H1 (cell line): ENCODE results near the gene NKPD1. TPM values are rescaled to one million over a fixed set of nuclear protein-coding genes. Genes with fewer than 3 reads are reported as not detected.

Experiments
- CTCF ChIA-PET: fragments of 300-600 bp; sonication (Branson Sonifier 250); formaldehyde crosslinking; loops from one replicate; lab custom pipeline; 2021; ENCODE audit not compliant: partially characterized antibody; lab: Charles Lee
- POLR2A ChIA-PET: fragments of 300-600 bp; sonication (Branson Sonifier 250); formaldehyde crosslinking; loops from one replicate; lab custom pipeline; 2021; ENCODE audit warnings: inconsistent platforms; ENCODE audit not compliant: partially characterized antibody; lab: Charles Lee
- DNase-seq, 2 experiments: peaks; one replicate each; pipeline versions ENCODE4 v3.0.0 to v3.0.0-alpha.2; 2010 to 2022; ENCODE audit warnings: low spot score in 2 of 2, low read depth in 1 of 2, mixed read lengths in 1 of 2
- FAIRE-seq: peaks from 2 replicates; lab custom pipeline; 2011; peaks lifted over from hg19 to GRCh38; lab: Jason Lieb, UNC
- H2AFZ ChIP-seq: 2 replicates; pipeline ENCODE4 v1.8.1; 2012; ENCODE audit warnings: low read length, inconsistent platforms
- H2AK5ac ChIP-seq: 2 replicates; pipeline ENCODE4 v1.6.1; 2013; ENCODE audit warnings: low read depth, low read length
- H2BK120ac ChIP-seq: replicated peaks from 2 replicates; pipeline ENCODE3; 2013; ENCODE audit warnings: low read depth, low read length, inconsistent platforms
- H2BK12ac ChIP-seq: 2 replicates; pipeline ENCODE4 v1.6.1; 2013; ENCODE audit warnings: low read depth, low read length
- H2BK15ac ChIP-seq: 2 replicates; pipeline ENCODE4 v1.6.1; 2013; ENCODE audit warnings: low read length
- H2BK20ac ChIP-seq: 2 replicates; pipeline ENCODE4 v1.6.1; 2013; ENCODE audit warnings: low read length
- H2BK5ac ChIP-seq: 2 replicates; pipeline ENCODE4 v1.6.1; 2013; ENCODE audit warnings: low read depth, low read length
- H3K14ac ChIP-seq: 2 replicates; pipeline ENCODE4 v1.6.1; 2013; ENCODE audit warnings: inconsistent platforms; ENCODE audit not compliant: insufficient read length
- H3K18ac ChIP-seq: 2 replicates; pipeline ENCODE4 v1.6.1; 2013; ENCODE audit warnings: low read length; ENCODE audit errors: extremely low read depth
- H3K23ac ChIP-seq: 2 replicates; pipeline ENCODE4 v1.6.1; 2013; ENCODE audit warnings: inconsistent platforms; ENCODE audit not compliant: insufficient read length
- H3K23me2 ChIP-seq: 2 replicates; pipeline ENCODE4 v1.6.1; 2013; ENCODE audit warnings: low read depth, low read length
- H3K27ac ChIP-seq: 2 replicates; pipeline ENCODE4 v1.6.1; 2011; ENCODE audit warnings: low read depth, low read length, inconsistent platforms
- H3K27me3 ChIP-seq, 4 experiments: replicated peaks in 1 of 4; 1 replicate in 1 of 4; 2 replicates in 3 of 4; pipeline versions ENCODE4 v1.6.1 to v1.8.1; 2011 to 2013; ENCODE audit warnings: low read length in 3 of 4, mild to moderate bottlenecking in 3 of 4, inconsistent platforms in 2 of 4, mixed read lengths in 2 of 4, moderate library complexity in 1 of 4; ENCODE audit not compliant: control insufficient read depth in 3 of 4, insufficient read depth in 3 of 4; ENCODE audit errors: extremely low read depth in 1 of 4
- H3K36me3 ChIP-seq, 4 experiments: 2 replicates each; pipeline versions ENCODE4 v1.6.1 to v1.8.1; 2011 to 2013; ENCODE audit warnings: mild to moderate bottlenecking in 4 of 4, low read length in 3 of 4, moderate library complexity in 2 of 4, control low read depth in 1 of 4, inconsistent platforms in 1 of 4; ENCODE audit not compliant: insufficient read depth in 4 of 4, control insufficient read depth in 2 of 4
- H3K4ac ChIP-seq: replicated peaks from 2 replicates; pipeline ENCODE3; 2013; ENCODE audit warnings: low read length, low read depth, mixed read lengths, inconsistent platforms; ENCODE audit not compliant: insufficient read length
- H3K4me1 ChIP-seq, 4 experiments: replicated peaks in 1 of 4; 1 replicate in 1 of 4; 2 replicates in 3 of 4; pipeline versions ENCODE4 v1.6.1 to v1.8.1; 2011 to 2013; ENCODE audit warnings: low read length in 3 of 4, inconsistent platforms in 2 of 4, mixed read lengths in 1 of 4; ENCODE audit not compliant: insufficient read depth in 4 of 4, control insufficient read depth in 3 of 4
- H3K4me2 ChIP-seq, 2 experiments: 2 replicates each; pipeline versions ENCODE4 v1.6.1 to v1.8.1; 2011 to 2013; ENCODE audit warnings: low read depth in 2 of 2, low read length in 2 of 2, control low read depth in 1 of 2, inconsistent platforms in 1 of 2, mild to moderate bottlenecking in 1 of 2; ENCODE audit not compliant: insufficient read depth in 1 of 2
- H3K4me3 ChIP-seq, 4 experiments: fragments of 200-600, 300-600 bp in 1 of 4; sonication (generic), shearing (Covaris generic), sonication (Bioruptor Twin) in 1 of 4; 2 replicates each; pipeline versions ENCODE4 v1.5.1 to v1.8.1; 2011 to 2016; ENCODE audit warnings: low read length in 4 of 4, low read depth in 3 of 4, control low read depth in 2 of 4, inconsistent platforms in 2 of 4, mild to moderate bottlenecking in 2 of 4, mixed read lengths in 1 of 4, moderate library complexity in 1 of 4; ENCODE audit not compliant: insufficient read depth in 2 of 4; ENCODE audit errors: extremely low read depth in 1 of 4
- H3K56ac ChIP-seq: replicated peaks from 2 replicates; pipeline ENCODE3; 2013; ENCODE audit warnings: low read depth, mild to moderate bottlenecking, mixed read lengths, low read length, inconsistent platforms; ENCODE audit not compliant: insufficient read length
- H3K79me1 ChIP-seq: 2 replicates; pipeline ENCODE4 v1.6.1; 2013; ENCODE audit warnings: low read depth, low read length, control low read depth
- H3K79me2 ChIP-seq, 2 experiments: 2 replicates each; pipeline versions ENCODE4 v1.6.1 to v1.8.1; 2012 to 2013; ENCODE audit warnings: low read length in 2 of 2, mild to moderate bottlenecking in 2 of 2, inconsistent platforms in 1 of 2; ENCODE audit not compliant: insufficient read depth in 2 of 2, control insufficient read depth in 1 of 2
- H3K9ac ChIP-seq, 4 experiments: replicated peaks in 1 of 4; 1 replicate in 1 of 4; 2 replicates in 3 of 4; pipeline versions ENCODE4 v1.6.1 to v1.8.1; 2011 to 2013; ENCODE audit warnings: low read depth in 3 of 4, low read length in 3 of 4, control low read depth in 2 of 4, mild to moderate bottlenecking in 2 of 4, moderate library complexity in 2 of 4, inconsistent platforms in 1 of 4; ENCODE audit errors: extremely low read depth in 1 of 4
- H3K9me3 ChIP-seq, 2 experiments: 2 replicates each; pipeline versions ENCODE4 v1.6.1 to v1.8.1; 2012 to 2013; ENCODE audit warnings: mild to moderate bottlenecking in 2 of 2, moderate library complexity in 2 of 2, control low read depth in 1 of 2, inconsistent platforms in 1 of 2, low read depth in 1 of 2, low read length in 1 of 2, mixed read lengths in 1 of 2; ENCODE audit not compliant: insufficient read depth in 2 of 2
- H4K20me1 ChIP-seq, 2 experiments: replicated peaks in 1 of 2; 2 replicates each; pipeline versions ENCODE3 to v1.8.1; 2011 to 2013; ENCODE audit warnings: inconsistent platforms in 2 of 2, low read length in 2 of 2, mild to moderate bottlenecking in 1 of 2; ENCODE audit not compliant: insufficient read depth in 2 of 2, control insufficient read depth in 1 of 2
- H4K5ac ChIP-seq: 2 replicates; pipeline ENCODE4 v1.6.1; 2013; ENCODE audit warnings: low read length, low read depth, mixed read lengths, inconsistent platforms; ENCODE audit not compliant: insufficient read length
- H4K8ac ChIP-seq: 2 replicates; pipeline ENCODE4 v1.8.0; 2013; ENCODE audit warnings: mild to moderate bottlenecking, moderate library complexity, low read length, inconsistent platforms; ENCODE audit not compliant: insufficient read depth; ENCODE audit errors: extremely low read depth
- H4K91ac ChIP-seq: replicated peaks from 2 replicates; pipeline ENCODE3; 2013; ENCODE audit warnings: low read length, mixed read lengths, inconsistent platforms; ENCODE audit not compliant: insufficient read length
- CBX5 ChIP-seq: fragments of 300-800, 300-1000 bp; sonication (generic); IDR thresholded peaks from 2 replicates; pipeline ENCODE4 v1.7.1; 2016; ENCODE audit warnings: antibody characterized with exemption, low read length, low read depth
- CHD2 ChIP-seq: IDR thresholded peaks from 2 replicates; pipeline ENCODE4 v1.6.1; 2012; ENCODE audit warnings: low read length, improper control_type of control experiment
- CREB1 ChIP-seq: IDR thresholded peaks from 2 replicates; pipeline ENCODE4 v1.6.1; 2012; ENCODE audit warnings: inconsistent platforms
- EGR1 ChIP-seq: IDR thresholded peaks from 2 replicates; pipeline ENCODE4 v1.6.1; 2011; ENCODE audit warnings: low read depth, low read length, borderline replicate concordance
- EZH2 ChIP-seq: fragments of 200-600 bp; sonication (generic); IDR thresholded peaks from 2 replicates; pipeline ENCODE4 v1.7.1; 2012; ENCODE audit warnings: low read depth, mild to moderate bottlenecking, moderate library complexity, low read length, inconsistent platforms; ENCODE audit not compliant: severe bottlenecking
- NANOG ChIP-seq: IDR thresholded peaks from 2 replicates; pipeline ENCODE4 v1.6.1; 2011; ENCODE audit warnings: low read length, low read depth, mild to moderate bottlenecking, inconsistent platforms; ENCODE audit not compliant: insufficient read depth, poor library complexity, severe bottlenecking
- POU5F1 ChIP-seq: IDR thresholded peaks from 2 replicates; pipeline ENCODE4 v1.6.1; 2011; ENCODE audit warnings: low read depth, mild to moderate bottlenecking, low read length, moderate library complexity
- RNF2 ChIP-seq: fragments of 200-900, 300-1000 bp; sonication (generic); IDR thresholded peaks from 2 replicates; pipeline ENCODE4 v1.7.1; 2016; ENCODE audit warnings: borderline replicate concordance, low read depth, mild to moderate bottlenecking, antibody characterized with exemption, low read length; ENCODE audit not compliant: poor library complexity, severe bottlenecking; ENCODE audit errors: missing control alignments
- SIX5 ChIP-seq: IDR thresholded peaks from 2 replicates; pipeline ENCODE4 v1.6.1; 2011; ENCODE audit warnings: mild to moderate bottlenecking, low read depth, low read length
- SRF ChIP-seq: IDR thresholded peaks from 2 replicates; pipeline ENCODE4 v1.6.1; 2011; ENCODE audit warnings: mild to moderate bottlenecking, low read depth, low read length, moderate library complexity
- WGBS, 2 experiments: shearing (Covaris generic) in 1 of 2; methylation state at CpG; one replicate each; pipeline versions ENCODE4 v1.1.6 to v1.1.7; 2013 to 2015; ENCODE audit warnings: low lambda C conversion rate in 2 of 2, mixed read lengths in 2 of 2, inconsistent platforms in 1 of 2, low coverage in 1 of 2, missing lambda C conversion rate in 1 of 2; ENCODE audit not compliant: insufficient replicate concordance in 2 of 2, insufficient coverage in 1 of 2, insufficient read length in 1 of 2; ENCODE audit errors: extremely low coverage in 1 of 2, missing lambda C conversion rate in 1 of 2; 5-methylcytosine and 5-hydroxymethylcytosine counted together
- polyA plus RNA-seq, 7 experiments: library from polyadenylated mRNA; depleted of rRNA in 3 of 7; stranded (reverse) in 5 of 7; unstranded in 2 of 7; fragments of >200 nt in 5 of 7; fragments of 200-250 nt in 2 of 7; gene quantifications; 1 replicate in 5 of 7; 2 replicates in 1 of 7; 4 replicates in 1 of 7; pipeline versions ENCODE4 v1.2.1 to v1.2.3, GENCODE V29; 2011 to 2013; ENCODE audit warnings: missing spikeins in 2 of 7, mixed read lengths in 2 of 7
- total RNA-seq: library from RNA; stranded (reverse); fragmentation: NEBNext Ultra II Directional; extraction: Animal tissue kit (Norgen Biotek cat#: 25700); gene quantifications from 2 replicates; pipeline ENCODE4 v1.2.1, GENCODE V29; 2021
- TF ChIP-seq, protein P1 (sequence below): IDR thresholded peaks from 2 replicates; pipeline ENCODE4 v1.6.1; 2011; ENCODE audit warnings: low read length, improper control_type of control experiment
- TF ChIP-seq, protein P2 (sequence below): IDR thresholded peaks from 2 replicates; pipeline ENCODE4 v1.6.1; 2012; ENCODE audit warnings: inconsistent platforms

Gene NKPD1
- total and polyA plus RNA-seq, 2 of the 8 experiments (the other 6 are each of a cell fraction or from before 2014, with no cell fraction given): 0.30 to 0.39 TPM

DNA sequence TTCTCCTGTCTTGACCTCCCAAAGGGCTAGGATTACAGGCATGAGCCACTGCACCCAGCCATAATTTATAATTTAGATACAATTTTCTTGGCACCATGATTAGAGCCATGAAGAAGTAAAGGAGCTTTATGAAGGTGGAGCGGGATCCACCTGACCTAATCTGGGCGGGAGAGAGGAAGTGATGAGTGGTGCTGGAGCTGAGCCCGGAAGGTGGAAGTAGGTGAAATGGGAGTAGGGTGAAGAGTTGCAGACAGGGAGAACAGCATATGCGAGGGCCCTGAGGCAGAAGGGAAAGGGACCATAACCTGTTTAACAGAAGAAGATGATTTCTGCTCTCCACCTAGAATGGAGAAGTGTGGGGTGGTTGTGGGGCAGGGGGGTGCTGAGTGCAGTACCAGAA is 22.0 kb upstream of the NKPD1 start:
- H3K4me2 ChIP-seq: no peak overlapping the region
- no peak overlapping the region for H3K9ac ChIP-seq
- no peak overlapping the region for H3K4ac ChIP-seq
- H2BK5ac ChIP-seq: no peak overlapping the region
- H3K56ac ChIP-seq: no peak overlapping the region
- no peak overlapping the region for H2AK5ac ChIP-seq
- H4K5ac ChIP-seq: no peak overlapping the region
- H3K36me3 ChIP-seq: no peaks in the 10 kb centered on the region
- no peaks in the 10 kb centered on the region for H3K9me3 ChIP-seq
- H3K4me1 ChIP-seq: peaks cover 0 to 8% (median 2%) of the 10 kb centered on the region in 4 experiments; a peak in 5 of 7 replicates
- ChIA-PET POLR2A (interaction anchor here (0.6 to 1.6 kb wide), 3 partner anchors 36 to 146 kb away, joined by 3 to 4 read pairs (median 4); no protein-coding TSS in a partner anchor), CTCF (interaction anchor here (0.6 to 8.1 kb wide), 8 partner anchors 8 to 286 kb away, joined by 3 to 54 read pairs (median 4); no protein-coding TSS in a partner anchor)
- no peak overlapping the region for H4K91ac ChIP-seq
- H3K4me3 ChIP-seq: no peak overlapping the region
- no peak overlapping the region for H2AFZ ChIP-seq
- no peak overlapping the region for H2BK120ac ChIP-seq
- H3K23ac ChIP-seq: no peak overlapping the region
- 88% methylated on average over 4 of the region's 4 CpGs; no CpG with 5 or more reads in 1 of the 2 experiments for WGBS, 2 experiments
- peaks cover 2% of the 10 kb centered on the region for H3K79me1 ChIP-seq
- H3K27ac ChIP-seq: no peak overlapping the region
- no peak overlapping the region for H2BK12ac ChIP-seq
- no peak overlapping the region for H3K14ac ChIP-seq
- no peak for DNase-seq
- no peak overlapping the region for H2BK20ac ChIP-seq
- H2BK15ac ChIP-seq: no peak overlapping the region
- peaks cover 9% of the 10 kb centered on the region for H3K23me2 ChIP-seq
- H3K27me3 ChIP-seq: no peaks in the 10 kb centered on the region; a peak in 1 of 7 replicates
- no peak overlapping the region for H3K18ac ChIP-seq
- FAIRE-seq: no peak
- peaks cover 2% of the 10 kb centered on the region in 2 experiments for H4K20me1 ChIP-seq
- peaks cover 0 to 6% of the 10 kb centered on the region in 2 experiments; a peak in 1 of 4 replicates for H3K79me2 ChIP-seq
- no peak overlapping the region for H4K8ac ChIP-seq
- TF ChIP-seq RNF2: no peak
- no peak for TF ChIP-seq NANOG
- TF ChIP-seq EZH2: no peak
- TF ChIP-seq SIX5: no peak
- TF ChIP-seq, protein P1, sequence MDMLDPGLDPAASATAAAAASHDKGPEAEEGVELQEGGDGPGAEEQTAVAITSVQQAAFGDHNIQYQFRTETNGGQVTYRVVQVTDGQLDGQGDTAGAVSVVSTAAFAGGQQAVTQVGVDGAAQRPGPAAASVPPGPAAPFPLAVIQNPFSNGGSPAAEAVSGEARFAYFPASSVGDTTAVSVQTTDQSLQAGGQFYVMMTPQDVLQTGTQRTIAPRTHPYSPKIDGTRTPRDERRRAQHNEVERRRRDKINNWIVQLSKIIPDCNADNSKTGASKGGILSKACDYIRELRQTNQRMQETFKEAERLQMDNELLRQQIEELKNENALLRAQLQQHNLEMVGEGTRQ: no peak
- TF ChIP-seq SRF: no peak
- no peak for TF ChIP-seq CREB1
- TF ChIP-seq EGR1: no peak
- no peak for TF ChIP-seq POU5F1
- TF ChIP-seq CBX5: no peak
- no peak for TF ChIP-seq CHD2
- TF ChIP-seq, protein P2, sequence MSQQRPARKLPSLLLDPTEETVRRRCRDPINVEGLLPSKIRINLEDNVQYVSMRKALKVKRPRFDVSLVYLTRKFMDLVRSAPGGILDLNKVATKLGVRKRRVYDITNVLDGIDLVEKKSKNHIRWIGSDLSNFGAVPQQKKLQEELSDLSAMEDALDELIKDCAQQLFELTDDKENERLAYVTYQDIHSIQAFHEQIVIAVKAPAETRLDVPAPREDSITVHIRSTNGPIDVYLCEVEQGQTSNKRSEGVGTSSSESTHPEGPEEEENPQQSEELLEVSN: no peak
